ENCODE measurements around the gene SMYD2. TPM values are rescaled to one million over a fixed set of nuclear protein-coding genes. Genes with fewer than 3 reads are reported as not detected.

SMYD2 gene
- total and polyA plus RNA-seq, 2 donors (not counting 3 experiments of a cell fraction or from before 2014, with no cell fraction given): 8.0 to 20.9 TPM

GRCh38 chr1:214276786-214277185 lies 4.2 kb upstream of the SMYD2 start:
- Histone ChIP-seq H2AFZ (ENCODE audit: low read depth, low read length) (no peak overlapping the region), H3K4me1 (ENCODE audit: control insufficient read depth, extremely low read depth, insufficient read depth, low read length) (peaks cover 4% of the 10 kb centered on the region), H3K27me3 (ENCODE audit: control insufficient read depth in 2 of 2, insufficient read depth in 2 of 2, low read length in 2 of 2) (peaks cover 3 to 5% of the 10 kb centered on the region in 2 experiments), H3K9ac (replicated peaks; ENCODE audit: extremely low read depth, insufficient read depth, low read length) (no peak overlapping the region), H3K79me2 (ENCODE audit: control insufficient read depth, insufficient read depth, low read length) (no peaks in the 10 kb centered on the region), H3K9me1 (replicated peaks; ENCODE audit: control insufficient read depth, extremely low read depth, insufficient read depth, low read length) (no peaks in the 10 kb centered on the region), H3K9me3 (replicated peaks; ENCODE audit: control insufficient read depth, insufficient read depth, low read length) (no peaks in the 10 kb centered on the region), H3K4me3 (replicated peaks in 1 of 3; ENCODE audit: insufficient read depth in 1 of 3, low read depth in 1 of 3, low read length in 3 of 3) (no peak overlapping the region), H4K20me1 (replicated peaks; ENCODE audit: control insufficient read depth, extremely low read depth, insufficient read depth, low read length) (no peaks in the 10 kb centered on the region), H3K4me2 (ENCODE audit: insufficient read depth, low read length) (no peak overlapping the region), H3K36me3 (ENCODE audit: control insufficient read depth in 2 of 2, extremely low read depth in 1 of 2, insufficient read depth in 2 of 2, low read length in 2 of 2) (no peaks in the 10 kb centered on the region), H3K27ac (ENCODE audit: insufficient read depth, low read depth, low read length) (no peak overlapping the region)
- ChIA-PET POLR2A (no interaction called here), CTCF (interaction anchor here (3.2 kb wide), 1 partner anchor 55 kb away, joined by 11 read pairs; no protein-coding TSS in a partner anchor)
- intact Hi-C loops (cut with micrococcal nuclease): no loop called here
- BruUV-seq (replicated peaks): no TSS peak
- TF ChIP-seq POLR2A (IDR thresholded peaks at IDR 0.05; ENCODE audit: low read depth, low read length) (no peak), GATA2 (IDR thresholded peaks at IDR 0.05; ENCODE audit: insufficient read depth, insufficient read length, low read depth, low read length) (no peak), JUN (IDR thresholded peaks at IDR 0.05; ENCODE audit: borderline replicate concordance, insufficient read depth, insufficient read length, low read depth) (no peak), POLR2AphosphoS5 (IDR thresholded peaks at IDR 0.05; ENCODE audit: insufficient read depth, low read depth, low read length) (no peak), FOS (IDR thresholded peaks at IDR 0.05; ENCODE audit: borderline replicate concordance, insufficient read depth, low read length) (no peak), MAX (IDR thresholded peaks at IDR 0.05; ENCODE audit: insufficient read depth, insufficient read length) (no peak), EZH2 (IDR thresholded peaks at IDR 0.05; ENCODE audit: borderline replicate concordance, low read depth, low read length, severe bottlenecking) (no peak), MYC (IDR thresholded peaks at IDR 0.05; ENCODE audit: low read depth, low read length) (no peak)
- TF ChIP-seq, protein P1, sequence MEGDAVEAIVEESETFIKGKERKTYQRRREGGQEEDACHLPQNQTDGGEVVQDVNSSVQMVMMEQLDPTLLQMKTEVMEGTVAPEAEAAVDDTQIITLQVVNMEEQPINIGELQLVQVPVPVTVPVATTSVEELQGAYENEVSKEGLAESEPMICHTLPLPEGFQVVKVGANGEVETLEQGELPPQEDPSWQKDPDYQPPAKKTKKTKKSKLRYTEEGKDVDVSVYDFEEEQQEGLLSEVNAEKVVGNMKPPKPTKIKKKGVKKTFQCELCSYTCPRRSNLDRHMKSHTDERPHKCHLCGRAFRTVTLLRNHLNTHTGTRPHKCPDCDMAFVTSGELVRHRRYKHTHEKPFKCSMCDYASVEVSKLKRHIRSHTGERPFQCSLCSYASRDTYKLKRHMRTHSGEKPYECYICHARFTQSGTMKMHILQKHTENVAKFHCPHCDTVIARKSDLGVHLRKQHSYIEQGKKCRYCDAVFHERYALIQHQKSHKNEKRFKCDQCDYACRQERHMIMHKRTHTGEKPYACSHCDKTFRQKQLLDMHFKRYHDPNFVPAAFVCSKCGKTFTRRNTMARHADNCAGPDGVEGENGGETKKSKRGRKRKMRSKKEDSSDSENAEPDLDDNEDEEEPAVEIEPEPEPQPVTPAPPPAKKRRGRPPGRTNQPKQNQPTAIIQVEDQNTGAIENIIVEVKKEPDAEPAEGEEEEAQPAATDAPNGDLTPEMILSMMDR (IDR thresholded peaks at IDR 0.05; ENCODE audit: extremely low read depth in 1 of 2, insufficient read depth in 1 of 2, low read depth in 1 of 2, low read length in 2 of 2): no peak
- DNase-seq (ENCODE audit: low read depth, low spot score) (no peak), FAIRE-seq (no peak)
- dilution Hi-C loops (cut with MboI; ENCODE audit: extremely low pct_ligation_motif_present, low sequenced_read_pairs): no loop called here
